Esophagus squamous epithelium (tissue), 5 donors: ENCODE measurements around the gene ADAMTS15. TPM values are rescaled to one million over a fixed set of nuclear protein-coding genes. Genes with fewer than 3 reads are reported as not detected.

Experiments used
- DNase-seq: peaks from one replicate; lab custom pipeline; 2025; lab: John Stamatoyannopoulos, UW
- H3K27ac ChIP-seq, 4 donors: fragments of 200-600 bp; sonication (generic); one replicate each; pipeline ENCODE4 v1.5.1; 2016 to 2019; ENCODE audit warnings: mild to moderate bottlenecking in 1 of 4
- H3K27me3 ChIP-seq, 4 donors: fragments of 200-600 bp; sonication (generic); 1 replicate in 3 of 4; 2 replicates in 1 of 4; pipeline versions ENCODE4 v1.5.1 to v1.6.0; 2017 to 2021; ENCODE audit warnings: antibody characterized with exemption in 1 of 4
- H3K36me3 ChIP-seq, 3 donors: fragments of 200-600 bp; sonication (generic); one replicate each; pipeline ENCODE4 v1.5.1; 2016 to 2019
- H3K4me1 ChIP-seq, 3 donors: fragments of 200-600 bp; sonication (generic); one replicate each; pipeline ENCODE4 v1.5.1; 2017 to 2019
- H3K4me3 ChIP-seq, 4 donors: fragments of 200-600 bp; sonication (generic); 1 replicate in 3 of 4; 2 replicates in 1 of 4; pipeline ENCODE4 v1.5.1; 2016 to 2019; ENCODE audit warnings: mild to moderate bottlenecking in 2 of 4, moderate library complexity in 1 of 4
- H3K9me3 ChIP-seq, 3 donors: fragments of 200-600 bp; sonication (generic); one replicate each; pipeline ENCODE4 v1.5.1; 2016 to 2019
- POLR2A ChIP-seq, 4 donors: fragments of 450-650 bp; IDR thresholded peaks; one replicate each; pipeline ENCODE4 v1.6.1; 2017; ENCODE audit warnings: antibody characterized with exemption in 4 of 4, mild to moderate bottlenecking in 4 of 4, moderate library complexity in 3 of 4
- WGBS, 2 donors: methylation state at CpG; one replicate each; pipeline ENCODE4 v1.1.5; 2018; 5-methylcytosine and 5-hydroxymethylcytosine counted together
- intact Hi-C: fragments of 100-400 bp; cut with DNase I; formaldehyde crosslinking; loops from one replicate; pipeline ENCODE4 v1.15.0; 2022
- total RNA-seq, 4 donors: library from RNA; depleted of rRNA; stranded (reverse); fragments of >200 nt; gene quantifications; one replicate each; pipeline ENCODE4 v1.1.0, GENCODE V29; 2016
- TF ChIP-seq, protein P1 (sequence below), 6 experiments: fragments of 450-650 bp in 4 of 6; fragments of 200-600 bp in 2 of 6; sonication (generic) in 2 of 6; IDR thresholded peaks; one replicate each; pipeline ENCODE4 v1.5.1; 2016 to 2019; ENCODE audit warnings: antibody characterized with exemption in 6 of 6, mild to moderate bottlenecking in 4 of 6, moderate library complexity in 4 of 6
- donor health status: DM: yes; HTN: yes; CAD: no.

Gene ADAMTS15
- total RNA-seq, 4 donors from 2014 or later, result 0.11 to 5.7 (median 2.1) TPM

DNA sequence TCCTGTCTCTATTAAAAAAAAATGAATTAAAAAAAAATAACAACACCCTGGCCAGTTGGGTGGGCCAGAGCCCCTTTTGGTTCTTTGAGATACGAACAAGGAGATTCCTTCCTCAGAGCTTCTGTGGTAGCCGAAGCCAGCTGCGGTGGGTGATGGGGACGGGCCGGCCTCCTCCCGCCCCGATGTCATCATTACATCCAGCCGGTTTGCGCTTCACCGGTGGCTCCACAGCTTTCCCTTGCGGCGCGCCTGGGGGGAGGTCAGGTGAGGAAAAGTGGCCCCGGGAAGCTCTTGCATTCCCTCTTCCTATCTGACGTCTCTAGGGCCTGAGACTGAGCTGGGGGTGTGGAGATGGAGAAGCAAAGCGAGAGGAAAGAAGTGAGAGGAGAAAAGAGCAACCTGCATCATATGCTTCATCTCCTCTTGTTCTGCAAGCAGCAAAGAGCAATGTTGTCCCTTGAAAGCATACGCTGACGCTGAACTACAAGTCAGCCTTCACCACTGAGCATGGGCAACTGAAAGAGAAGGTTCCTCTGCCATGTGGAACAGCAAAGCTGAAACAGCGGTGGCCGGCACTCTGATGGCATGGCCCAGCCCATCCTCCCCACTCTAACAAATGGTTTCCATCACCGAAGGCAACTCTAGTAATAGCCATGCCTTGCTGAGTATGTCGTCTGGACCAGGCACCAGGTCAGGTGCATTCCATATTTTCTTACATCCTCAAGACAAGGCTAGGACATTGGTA is 26.0 kb upstream of the ADAMTS15 start:
- intact Hi-C loops, result no loop called here
- Histone ChIP-seq H3K36me3 (no peaks in the 10 kb centered on the region), H3K4me3 (no peak overlapping the region), H3K9me3 (no peaks in the 10 kb centered on the region), H3K4me1 (peaks cover 6 to 48% (median 23%) of the 10 kb centered on the region in 3 donors), H3K27ac (peak overlapping the region in 2 of 4 donors; percentile 65 to 70), H3K27me3 (peaks cover 4 to 44% (median 9%) of the 10 kb centered on the region in 4 donors)
- WGBS, 2 donors, result 80 to 88% methylated on average over 15 to 17 of the region's 22 CpGs
- no peak for TF ChIP-seq POLR2A (IDR thresholded peaks at IDR 0.05)
- TF ChIP-seq, protein P1, sequence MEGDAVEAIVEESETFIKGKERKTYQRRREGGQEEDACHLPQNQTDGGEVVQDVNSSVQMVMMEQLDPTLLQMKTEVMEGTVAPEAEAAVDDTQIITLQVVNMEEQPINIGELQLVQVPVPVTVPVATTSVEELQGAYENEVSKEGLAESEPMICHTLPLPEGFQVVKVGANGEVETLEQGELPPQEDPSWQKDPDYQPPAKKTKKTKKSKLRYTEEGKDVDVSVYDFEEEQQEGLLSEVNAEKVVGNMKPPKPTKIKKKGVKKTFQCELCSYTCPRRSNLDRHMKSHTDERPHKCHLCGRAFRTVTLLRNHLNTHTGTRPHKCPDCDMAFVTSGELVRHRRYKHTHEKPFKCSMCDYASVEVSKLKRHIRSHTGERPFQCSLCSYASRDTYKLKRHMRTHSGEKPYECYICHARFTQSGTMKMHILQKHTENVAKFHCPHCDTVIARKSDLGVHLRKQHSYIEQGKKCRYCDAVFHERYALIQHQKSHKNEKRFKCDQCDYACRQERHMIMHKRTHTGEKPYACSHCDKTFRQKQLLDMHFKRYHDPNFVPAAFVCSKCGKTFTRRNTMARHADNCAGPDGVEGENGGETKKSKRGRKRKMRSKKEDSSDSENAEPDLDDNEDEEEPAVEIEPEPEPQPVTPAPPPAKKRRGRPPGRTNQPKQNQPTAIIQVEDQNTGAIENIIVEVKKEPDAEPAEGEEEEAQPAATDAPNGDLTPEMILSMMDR (IDR thresholded peaks at IDR 0.05), result no peak
- no peak for DNase-seq

DNA sequence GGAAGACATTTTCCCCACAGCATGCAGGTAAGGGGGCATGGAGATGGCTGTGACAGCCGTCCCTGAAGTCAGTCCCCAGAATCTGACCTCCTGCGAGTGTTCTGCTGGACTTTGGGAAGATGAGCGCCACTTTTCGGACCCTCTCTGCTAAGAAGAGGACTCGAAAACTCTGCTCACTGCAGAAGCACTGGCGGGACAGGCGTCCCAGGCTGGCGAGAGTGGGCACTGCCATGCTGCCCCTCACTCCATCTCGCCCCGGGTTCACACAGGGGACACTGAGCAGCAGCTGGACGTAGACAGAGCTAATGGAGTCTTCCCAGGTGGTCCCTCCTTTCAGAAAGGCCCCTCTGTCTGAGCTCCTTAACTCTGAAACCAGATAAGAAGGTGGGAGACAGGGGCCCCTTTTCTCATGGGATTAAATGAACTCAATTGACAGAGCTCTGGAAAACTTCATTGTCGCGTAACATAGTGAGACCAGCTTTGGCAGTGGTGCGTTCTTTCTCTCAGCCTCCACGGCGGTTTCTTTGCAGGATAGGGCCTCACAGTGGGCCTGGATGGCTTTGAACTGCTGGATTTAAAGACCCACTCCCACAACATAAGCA is 24.8 kb upstream of the ADAMTS15 start:
- Histone ChIP-seq H3K27ac (no peak overlapping the region), H3K9me3 (no peaks in the 10 kb centered on the region), H3K4me1 (peaks cover 16 to 56% (median 23%) of the 10 kb centered on the region in 3 donors), H3K36me3 (no peaks in the 10 kb centered on the region), H3K27me3 (peaks cover 5 to 56% (median 9%) of the 10 kb centered on the region in 4 donors), H3K4me3 (no peak overlapping the region)
- intact Hi-C loops, result no loop called here
- 50 to 81% methylated on average over 2 to 16 of the region's 16 CpGs for WGBS, 2 donors
- no peak for DNase-seq
- TF ChIP-seq POLR2A (IDR thresholded peaks at IDR 0.05), result no peak
- TF ChIP-seq, protein P1 (IDR thresholded peaks at IDR 0.05), result no peak

DNA sequence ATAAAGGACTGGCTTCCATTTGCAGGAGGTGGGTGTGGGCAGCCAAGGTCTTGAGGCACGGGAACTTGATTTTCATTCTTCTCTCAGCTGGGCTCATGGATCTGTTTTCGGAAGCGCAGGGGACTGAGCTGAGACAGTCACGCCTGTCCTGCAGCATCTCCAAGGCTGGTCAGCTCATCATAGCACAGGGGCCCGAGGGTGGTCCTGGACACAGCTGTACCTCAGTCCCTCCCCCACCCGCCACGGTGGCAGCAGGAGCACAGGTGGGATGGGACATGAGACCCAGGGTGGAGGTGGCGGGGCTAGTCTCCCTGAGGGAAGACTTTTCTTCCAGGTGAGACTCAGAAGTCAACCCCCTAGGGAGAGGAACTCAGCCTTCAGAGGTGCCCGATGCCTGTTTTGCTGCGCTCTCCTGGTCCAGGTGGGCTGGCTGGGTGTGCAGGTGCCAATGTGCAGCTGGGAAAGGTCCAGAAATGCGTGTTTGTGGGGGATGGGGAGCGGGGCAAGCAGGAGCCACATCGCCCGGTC is 23.8 kb upstream of the ADAMTS15 start:
- Histone ChIP-seq H3K27me3 (peaks cover 6 to 66% (median 10%) of the 10 kb centered on the region in 4 donors), H3K27ac (peak overlapping the region in 2 of 4 donors; percentile 9 to 34), H3K9me3 (no peaks in the 10 kb centered on the region), H3K4me3 (no peak overlapping the region), H3K4me1 (peaks cover 16 to 54% (median 25%) of the 10 kb centered on the region in 3 donors), H3K36me3 (no peaks in the 10 kb centered on the region)
- DNase-seq, result no peak
- TF ChIP-seq POLR2A (IDR thresholded peaks at IDR 0.05), result no peak
- TF ChIP-seq, protein P1 (IDR thresholded peaks at IDR 0.05), result no peak
- intact Hi-C loops, result loop anchor here (5.0 kb wide), 1 partner anchor 207 kb away; no protein-coding TSS in a partner anchor
- 80 to 82% methylated on average over 1 to 7 of the region's 14 CpGs for WGBS, 2 donors

DNA sequence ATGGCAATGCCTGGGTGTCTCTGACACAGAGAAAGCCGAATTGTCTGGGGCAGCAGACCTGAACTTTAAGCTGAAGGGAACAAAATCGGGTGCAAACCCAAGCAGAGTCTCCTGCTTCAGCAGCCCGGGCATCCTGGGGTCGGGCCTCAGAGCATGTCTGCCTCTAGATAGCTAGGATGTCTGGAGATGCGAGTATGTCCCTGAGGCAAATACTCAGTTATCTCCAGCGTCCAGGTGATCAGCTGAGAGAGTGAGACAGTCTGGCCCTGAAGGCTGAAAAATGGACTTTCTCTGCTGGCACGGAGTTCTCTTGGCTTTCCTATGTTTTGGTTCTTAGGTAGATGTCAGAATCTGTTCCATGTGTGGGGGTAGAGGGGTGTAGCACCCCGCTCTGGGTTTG is 23.3 kb upstream of the ADAMTS15 start:
- Histone ChIP-seq H3K9me3 (no peaks in the 10 kb centered on the region), H3K36me3 (no peaks in the 10 kb centered on the region), H3K4me1 (peaks cover 16 to 49% (median 21%) of the 10 kb centered on the region in 3 donors), H3K27me3 (peaks cover 7 to 71% (median 10%) of the 10 kb centered on the region in 4 donors), H3K27ac (peak overlapping the region in 1 of 4 donors; percentile 59), H3K4me3 (no peak overlapping the region)
- intact Hi-C loops, result loop anchor here (5.0 kb wide), 1 partner anchor 208 kb away; no protein-coding TSS in a partner anchor
- 69 to 77% methylated on average over 7 to 8 of the region's 8 CpGs for WGBS, 2 donors
- DNase-seq, result no peak
- TF ChIP-seq, protein P1 (IDR thresholded peaks at IDR 0.05), result no peak
- no peak for TF ChIP-seq POLR2A (IDR thresholded peaks at IDR 0.05)
